Esophagus (tissue), 2 donors: ENCODE data around the gene CCND2. TPM values are rescaled to one million over a fixed set of nuclear protein-coding genes. Genes with fewer than 3 reads are reported as not detected.
"Not testable (repeated sequence)": the region's sequence is repeated elsewhere in the genome, so short reads cannot be mapped to it uniquely, and the experiment has no call there.

Source experiments
- H3K27ac ChIP-seq, 2 donors: one replicate each; pipeline ENCODE4 v1.5.1; 2013; ENCODE audit warnings: low read depth in 2 of 2, mild to moderate bottlenecking in 2 of 2, inconsistent platforms in 1 of 2, low read length in 1 of 2, moderate library complexity in 1 of 2
- H3K27me3 ChIP-seq, 2 donors: one replicate each; pipeline ENCODE4 v1.6.1; 2013; ENCODE audit warnings: low read length in 2 of 2, control low read depth in 1 of 2, mild to moderate bottlenecking in 1 of 2; ENCODE audit not compliant: insufficient read depth in 2 of 2, control insufficient read depth in 1 of 2
- H3K36me3 ChIP-seq, 2 donors: one replicate each; pipeline ENCODE4 v1.6.1; 2013; ENCODE audit warnings: low read length in 1 of 2; ENCODE audit not compliant: control insufficient read depth in 2 of 2, insufficient read depth in 2 of 2
- H3K4me1 ChIP-seq, 2 donors: one replicate each; pipeline ENCODE4 v1.6.1; 2013; ENCODE audit warnings: low read length in 1 of 2; ENCODE audit not compliant: control insufficient read depth in 2 of 2, insufficient read depth in 2 of 2
- H3K4me3 ChIP-seq, 2 donors: one replicate each; pipeline ENCODE4 v1.5.1; 2013; ENCODE audit warnings: low read length in 2 of 2, mild to moderate bottlenecking in 2 of 2, low read depth in 1 of 2, moderate library complexity in 1 of 2
- H3K9me3 ChIP-seq, 2 donors: one replicate each; pipeline ENCODE4 v1.6.1; 2013; ENCODE audit warnings: mild to moderate bottlenecking in 2 of 2, low read depth in 1 of 2, low read length in 1 of 2, moderate library complexity in 1 of 2; ENCODE audit not compliant: control insufficient read depth in 2 of 2, insufficient read depth in 1 of 2
- WGBS, 2 donors: extraction: QIAGEN DNeasy Blood & Tissue Kit; methylation state at CpG; one replicate each; pipeline ENCODE4 v1.1.7; 2013; 5-methylcytosine and 5-hydroxymethylcytosine counted together
- polyA plus RNA-seq, 2 donors: library from polyadenylated mRNA; stranded (reverse); fragments of 200-250 nt; gene quantifications; one replicate each; pipeline ENCODE4 v1.2.3, GENCODE V29; 2013
- donor health status: healthy with polysubstance abuse.
- donor health status: Bipolar disorder and iron deficiency.

The CCND2 gene
- polyA plus RNA-seq, 2 donors: 5.7 to 6.1 TPM

DNA sequence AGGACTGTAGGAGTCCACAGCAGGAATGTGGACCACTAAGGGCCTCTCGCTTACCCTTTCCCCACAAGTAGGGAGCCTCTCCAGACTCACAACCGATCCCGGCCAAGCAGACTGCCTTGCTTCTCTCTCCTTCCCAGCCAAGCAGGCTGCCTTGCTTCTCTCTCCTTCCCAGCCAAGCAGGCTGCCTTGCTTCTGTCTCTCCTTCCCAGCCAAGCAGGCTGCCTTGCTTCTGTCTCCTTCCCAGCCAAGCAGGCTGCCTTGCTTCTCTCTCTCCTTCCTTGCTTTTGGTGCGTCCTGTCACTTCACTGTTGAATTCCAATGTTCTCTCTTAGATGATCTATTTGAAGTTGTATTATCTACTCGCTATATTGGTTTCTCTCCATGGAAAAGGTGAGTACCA lies 32.6 kb upstream of the CCND2 start:
- Histone ChIP-seq H3K36me3 (no peaks in the 10 kb centered on the region), H3K27me3 (no peaks in the 10 kb centered on the region), H3K4me1 (no peaks in the 10 kb centered on the region), H3K9me3 (no peaks in the 10 kb centered on the region), H3K27ac (no peak overlapping the region), H3K4me3 (no peak overlapping the region)
- 87 to 91% methylated on average over 5 of the region's 5 CpGs for WGBS, 2 donors

DNA sequence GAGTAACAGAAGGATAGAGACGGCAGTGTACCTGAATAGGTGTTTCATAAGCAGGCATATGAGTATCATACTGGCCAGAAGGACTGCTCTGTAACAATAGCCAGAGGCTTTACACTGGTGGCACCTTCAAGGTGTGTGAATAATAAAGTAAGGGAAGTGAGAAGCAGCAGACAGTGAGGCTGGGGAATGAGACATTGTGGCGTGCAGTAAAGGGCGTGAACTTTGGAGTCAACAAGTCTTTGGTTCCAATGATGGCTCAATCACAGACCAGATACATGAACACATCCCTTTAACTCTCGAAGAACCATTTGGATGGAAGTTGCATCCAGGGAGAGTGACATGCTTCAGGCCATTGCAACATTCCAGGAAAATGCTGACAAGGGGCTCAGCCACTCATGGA lies 32.0 kb upstream of the CCND2 start:
- Histone ChIP-seq H3K9me3 (no peaks in the 10 kb centered on the region), H3K4me1 (no peaks in the 10 kb centered on the region), H3K36me3 (no peaks in the 10 kb centered on the region), H3K27me3 (no peaks in the 10 kb centered on the region), H3K4me3 (no peak overlapping the region), H3K27ac (no peak overlapping the region)
- 79 to 87% methylated on average over 4 of the region's 4 CpGs for WGBS, 2 donors

DNA sequence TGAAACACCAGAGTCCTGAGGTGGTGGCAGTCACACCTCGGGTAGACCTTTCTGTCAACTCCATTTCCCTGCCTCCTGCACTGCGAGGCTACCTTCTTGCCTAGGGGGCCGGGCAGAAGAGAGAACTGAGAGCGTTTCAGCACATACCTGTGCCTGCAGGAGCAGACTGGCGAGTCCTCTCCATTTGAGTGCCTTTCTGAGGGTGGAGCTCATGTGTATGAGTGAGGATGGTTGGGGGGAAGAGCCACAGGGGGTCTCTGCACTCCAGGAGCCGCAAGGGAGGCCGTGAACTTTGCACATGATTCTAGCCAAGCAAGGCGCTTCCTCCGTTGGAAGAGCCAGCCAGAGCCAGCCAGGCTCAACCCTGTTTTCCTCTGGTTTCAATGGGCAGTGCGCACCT lies 31.0 kb upstream of the CCND2 start:
- Histone ChIP-seq H3K27me3 (no peaks in the 10 kb centered on the region), H3K27ac (no peak overlapping the region), H3K36me3 (no peaks in the 10 kb centered on the region), H3K4me3 (no peak overlapping the region), H3K9me3 (no peaks in the 10 kb centered on the region), H3K4me1 (no peaks in the 10 kb centered on the region)
- 78 to 80% methylated on average over 10 of the region's 10 CpGs for WGBS, 2 donors

DNA sequence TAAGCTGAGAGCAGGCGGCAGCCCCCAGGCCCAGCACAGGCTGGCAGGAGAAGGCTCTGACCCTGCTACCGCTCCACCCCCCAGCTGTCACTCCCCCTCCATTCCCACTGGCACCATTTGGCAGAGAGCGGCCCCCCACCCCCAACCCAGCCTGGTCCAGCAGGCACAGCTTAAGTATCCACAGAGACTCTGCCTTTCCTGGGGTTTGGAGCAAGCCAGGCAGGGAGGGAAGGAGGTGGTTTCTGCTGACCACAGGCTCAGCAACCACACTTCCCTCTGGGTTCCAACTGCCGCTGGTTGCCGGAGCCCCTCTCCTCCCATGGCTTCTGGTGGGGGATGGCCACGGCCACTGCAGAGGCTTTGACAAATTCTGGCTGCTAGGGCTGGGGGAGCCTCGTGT lies 30.5 kb upstream of the CCND2 start:
- WGBS, 2 donors: 65 to 75% methylated on average over 7 of the region's 7 CpGs
- Histone ChIP-seq H3K27ac (no peak overlapping the region), H3K27me3 (no peaks in the 10 kb centered on the region)

DNA sequence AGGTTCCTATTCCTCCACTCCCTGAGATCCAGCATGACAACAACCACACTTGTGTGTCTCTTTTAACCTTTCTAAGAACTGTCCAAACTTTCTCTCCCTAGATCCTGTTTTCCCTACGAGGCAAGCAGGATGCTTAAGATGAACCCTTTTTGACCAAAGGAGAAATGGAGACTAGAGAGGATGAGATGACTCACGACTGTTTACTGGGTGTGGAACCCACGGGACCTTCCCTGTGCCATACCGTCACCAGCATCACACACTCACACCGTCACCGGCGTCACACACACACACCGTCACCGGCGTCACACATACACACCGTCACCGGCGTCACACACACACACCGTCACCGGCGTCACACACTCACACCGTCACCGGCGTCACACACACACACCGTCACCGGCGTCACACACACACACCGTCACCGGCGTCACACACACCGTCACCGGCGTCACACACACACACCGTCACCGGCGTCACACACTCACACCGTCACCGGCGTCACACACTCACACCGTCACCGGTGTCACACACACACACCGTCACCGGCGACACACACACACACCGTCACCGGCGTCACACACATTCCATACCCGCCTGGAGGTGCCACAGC lies 30.0 kb upstream of the CCND2 start:
- not testable (repeated sequence) for H3K36me3 ChIP-seq, H3K4me1 ChIP-seq, H3K4me3 ChIP-seq, H3K9me3 ChIP-seq, H3K27me3 ChIP-seq, H3K27ac ChIP-seq
- 91% methylated on average over 38 to 39 of the region's 43 CpGs for WGBS, 2 donors

More for the DNA sequence above, 30.5 kb upstream of the CCND2 start:
- H3K9me3 ChIP-seq: no peaks in the 10 kb centered on the region
- no peaks in the 10 kb centered on the region for H3K36me3 ChIP-seq
- H3K4me3 ChIP-seq: no peak overlapping the region
- H3K4me1 ChIP-seq: no peaks in the 10 kb centered on the region

DNA sequence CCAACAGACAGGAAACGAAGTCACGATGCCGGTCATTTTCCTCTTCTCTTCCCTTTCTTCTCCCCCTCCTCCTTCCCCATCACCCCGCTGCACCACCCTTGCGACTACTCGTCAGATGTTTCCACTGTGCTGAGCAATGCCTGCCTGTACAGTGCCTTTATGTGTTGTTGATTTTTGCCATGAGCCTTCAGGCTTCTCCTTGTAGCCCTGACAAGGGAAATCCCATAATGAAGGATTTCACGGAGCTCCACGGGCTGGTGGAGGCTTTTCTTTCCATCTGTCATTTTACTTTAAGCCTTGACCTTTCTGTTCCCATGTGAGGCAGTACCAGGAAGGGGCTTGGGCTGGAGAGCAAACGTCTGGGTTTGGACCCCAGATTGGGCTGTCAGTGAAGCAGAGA lies 28.7 kb upstream of the CCND2 start:
- H3K4me3 ChIP-seq: no peak overlapping the region
- H3K4me1 ChIP-seq: no peaks in the 10 kb centered on the region
- H3K27ac ChIP-seq: no peak overlapping the region
- 62 to 65% methylated on average over 9 of the region's 9 CpGs for WGBS, 2 donors
- H3K36me3 ChIP-seq: no peaks in the 10 kb centered on the region
- no peaks in the 10 kb centered on the region for H3K27me3 ChIP-seq
- H3K9me3 ChIP-seq: no peaks in the 10 kb centered on the region

DNA sequence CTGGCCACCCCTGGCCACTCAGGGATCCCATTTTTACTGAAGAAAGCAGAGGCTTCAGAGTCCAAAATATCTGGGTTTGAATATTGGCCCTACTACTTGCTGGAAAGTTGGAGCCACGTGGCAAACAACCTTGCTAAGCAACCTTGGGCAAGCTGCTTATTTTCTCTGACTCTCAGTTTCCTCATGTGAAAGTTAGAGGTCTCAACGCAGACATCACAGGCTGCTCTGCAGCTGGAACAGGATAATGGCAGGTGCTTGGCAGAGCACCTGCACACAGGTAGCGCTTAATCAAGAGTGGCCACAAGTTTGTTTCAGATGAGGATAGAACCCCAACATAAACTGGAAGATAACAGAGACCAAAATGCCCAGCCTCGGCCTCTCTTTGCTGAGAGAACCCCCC lies 28.1 kb upstream of the CCND2 start:
- no peaks in the 10 kb centered on the region for H3K4me1 ChIP-seq
- 76 to 82% methylated on average over 4 of the region's 4 CpGs for WGBS, 2 donors
- H3K4me3 ChIP-seq: no peak overlapping the region
- no peaks in the 10 kb centered on the region for H3K27me3 ChIP-seq
- no peak overlapping the region for H3K27ac ChIP-seq
- H3K9me3 ChIP-seq: no peaks in the 10 kb centered on the region
- no peaks in the 10 kb centered on the region for H3K36me3 ChIP-seq

DNA sequence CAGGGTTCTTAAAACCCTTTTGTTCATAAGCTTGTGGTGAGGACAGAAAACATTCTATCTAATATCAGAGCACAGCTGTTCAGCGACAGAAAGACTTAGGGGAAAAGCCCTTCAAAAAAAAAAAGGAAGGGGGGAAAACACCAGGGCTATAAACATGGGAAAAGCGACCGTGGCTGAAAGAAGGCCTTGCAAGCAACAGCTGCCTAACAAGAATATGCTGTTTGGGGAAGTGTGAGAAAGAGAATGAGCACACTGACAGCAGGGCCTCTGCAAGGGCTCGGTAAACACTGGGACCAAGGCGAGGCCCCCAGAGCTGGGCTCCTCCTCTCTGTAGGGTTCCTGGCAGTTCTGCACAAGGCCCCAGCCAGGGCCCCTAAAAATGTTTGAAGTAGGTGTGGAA lies 27.4 kb upstream of the CCND2 start:
- Histone ChIP-seq H3K4me3 (no peak overlapping the region), H3K36me3 (no peaks in the 10 kb centered on the region), H3K27ac (no peak overlapping the region), H3K9me3 (no peaks in the 10 kb centered on the region), H3K4me1 (no peaks in the 10 kb centered on the region), H3K27me3 (no peaks in the 10 kb centered on the region)
- 67 to 71% methylated on average over 5 of the region's 5 CpGs for WGBS, 2 donors

DNA sequence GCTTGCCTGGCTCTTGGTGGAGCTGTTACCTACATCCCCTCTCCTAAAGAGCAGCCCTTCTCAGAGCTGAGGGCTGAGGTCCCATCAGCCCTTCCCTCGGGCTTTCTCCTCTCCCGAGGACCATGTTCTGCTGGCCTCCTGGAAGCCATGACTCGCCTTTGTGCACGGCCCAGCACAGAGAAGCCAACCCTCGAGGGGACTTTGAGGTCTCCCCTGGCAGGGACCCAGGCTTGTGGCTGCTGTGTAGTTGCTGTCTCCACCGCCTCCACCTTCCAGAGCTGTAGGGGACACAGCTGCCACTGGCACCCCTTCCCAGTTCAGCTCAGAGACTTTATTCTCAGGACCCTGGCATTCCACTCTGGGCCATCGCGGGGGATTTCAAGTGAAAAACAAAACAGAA lies 22.9 kb upstream of the CCND2 start:
- H3K27ac ChIP-seq: no peak overlapping the region
- H3K4me1 ChIP-seq: no peaks in the 10 kb centered on the region
- H3K36me3 ChIP-seq: no peaks in the 10 kb centered on the region
- H3K27me3 ChIP-seq: no peaks in the 10 kb centered on the region
- WGBS, 2 donors: 66 to 76% methylated on average over 8 of the region's 8 CpGs
- no peak overlapping the region for H3K4me3 ChIP-seq
- H3K9me3 ChIP-seq: no peaks in the 10 kb centered on the region

DNA sequence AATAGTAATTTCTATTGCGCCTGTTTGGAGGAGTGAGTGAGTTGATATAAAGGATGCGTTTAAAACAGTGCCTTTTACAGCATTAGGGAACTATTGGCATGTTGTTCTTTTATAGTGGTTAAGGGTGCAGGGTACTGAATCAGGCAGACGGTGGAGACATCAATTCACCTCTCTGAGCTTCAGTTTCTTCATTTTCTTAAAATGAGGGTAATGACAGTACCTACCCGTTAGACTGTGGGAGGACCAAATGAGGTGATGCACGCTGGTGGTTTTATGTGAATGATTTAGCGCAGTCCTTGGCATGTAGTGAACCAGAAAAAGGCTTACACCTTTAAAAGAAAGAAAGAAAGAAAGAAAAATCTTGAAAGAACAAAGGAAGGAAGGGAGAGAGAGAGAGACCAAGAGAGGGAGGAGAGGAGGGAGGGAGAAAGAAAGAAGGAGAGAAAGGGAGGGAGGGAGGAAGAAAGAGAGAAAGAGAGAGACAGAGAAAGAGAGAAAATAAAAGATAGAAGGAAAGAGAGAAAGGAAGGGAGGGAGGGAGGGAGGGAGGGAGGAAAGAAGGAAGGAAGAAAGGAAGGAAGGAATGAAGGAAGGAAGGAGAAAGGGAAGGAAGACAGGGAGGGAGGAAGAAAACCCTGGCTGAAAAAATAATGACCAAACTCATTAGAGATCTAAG lies 22.2 kb upstream of the CCND2 start:
- H3K36me3 ChIP-seq: no peaks in the 10 kb centered on the region
- no peak overlapping the region for H3K27ac ChIP-seq
- no peaks in the 10 kb centered on the region for H3K27me3 ChIP-seq
- no peaks in the 10 kb centered on the region for H3K4me1 ChIP-seq
- no peak overlapping the region for H3K4me3 ChIP-seq
- WGBS, 2 donors: 63 to 64% methylated on average over 6 of the region's 6 CpGs
- H3K9me3 ChIP-seq: no peaks in the 10 kb centered on the region
